Parathyroid adenoma (tissue), 2 donors: ENCODE measurements around the gene CASP14.

Experiments
- H2AFZ ChIP-seq: fragments of 300-600 bp; sonication (generic); one replicate; pipeline ENCODE4 v1.7.0; 2017; ENCODE audit warnings: antibody characterized with exemption, mild to moderate bottlenecking
- H3K27ac ChIP-seq: fragments of 300-600 bp; sonication (generic); one replicate; pipeline ENCODE4 v1.7.0; 2017
- H3K27me3 ChIP-seq: fragments of 300-600 bp; sonication (generic); one replicate; pipeline ENCODE4 v1.7.0; 2017; ENCODE audit warnings: low read length; ENCODE audit not compliant: control insufficient read depth, insufficient read depth
- H3K36me3 ChIP-seq: fragments of 300-600 bp; sonication (generic); one replicate; pipeline ENCODE4 v1.7.0; 2017; ENCODE audit warnings: low read length; ENCODE audit not compliant: control insufficient read depth, insufficient read depth
- H3K4me1 ChIP-seq: fragments of 300-600 bp; sonication (generic); one replicate; pipeline ENCODE4 v1.7.0; 2017; ENCODE audit warnings: control low read depth
- H3K4me2 ChIP-seq: fragments of 300-600 bp; sonication (generic); one replicate; pipeline ENCODE4 v1.7.0; 2017; ENCODE audit warnings: low read length
- H3K4me3 ChIP-seq: fragments of 300-600 bp; sonication (generic); one replicate; pipeline ENCODE4 v1.7.0; 2017; ENCODE audit warnings: low read depth, low read length
- H3K79me2 ChIP-seq: fragments of 300-600 bp; sonication (generic); one replicate; pipeline ENCODE4 v1.7.0; 2017; ENCODE audit warnings: control low read depth
- H3K9ac ChIP-seq: fragments of 300-600 bp; sonication (generic); one replicate; pipeline ENCODE4 v1.7.0; 2017; ENCODE audit warnings: mild to moderate bottlenecking
- H3K9me3 ChIP-seq: fragments of 300-600 bp; sonication (generic); one replicate; pipeline ENCODE4 v1.7.0; 2017; ENCODE audit warnings: low read length; ENCODE audit not compliant: control insufficient read depth
- TF ChIP-seq, protein P1 (sequence below): fragments of 300-600 bp; sonication (generic); IDR thresholded peaks from one replicate; pipeline ENCODE4 v1.7.0; 2017; ENCODE audit warnings: antibody characterized with exemption, mild to moderate bottlenecking
- donor health status: primary hyperparathyroidism.

The CASP14 gene

DNA sequence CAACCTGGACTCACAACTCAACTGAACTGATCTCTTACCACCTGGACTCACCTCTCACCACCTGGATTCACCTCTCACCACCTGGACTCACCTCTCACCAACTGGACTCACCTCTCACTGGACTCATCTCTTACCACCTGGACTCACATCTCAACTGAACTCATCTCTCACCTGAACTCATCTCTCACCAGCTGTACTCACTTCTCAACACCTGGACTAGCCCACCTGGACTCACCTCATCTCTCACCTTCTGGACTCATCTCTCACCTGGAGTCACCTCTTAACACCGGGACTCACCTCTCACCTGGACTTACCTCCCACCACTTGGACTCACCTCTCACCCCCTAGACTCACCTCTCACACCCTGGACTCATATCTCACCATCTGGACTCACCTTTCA lies 7.3 kb upstream of the CASP14 start:
- Histone ChIP-seq H3K4me3 (no peak overlapping the region), H3K9ac (no peak overlapping the region), H3K4me2 (no peak overlapping the region), H3K4me1 (peaks cover 26% of the 10 kb centered on the region), H3K79me2 (no peaks in the 10 kb centered on the region), H3K27me3 (no peaks in the 10 kb centered on the region), H2AFZ (no peak overlapping the region), H3K9me3 (no peaks in the 10 kb centered on the region), H3K36me3 (no peaks in the 10 kb centered on the region), H3K27ac (no peak overlapping the region)
- TF ChIP-seq, protein P1, sequence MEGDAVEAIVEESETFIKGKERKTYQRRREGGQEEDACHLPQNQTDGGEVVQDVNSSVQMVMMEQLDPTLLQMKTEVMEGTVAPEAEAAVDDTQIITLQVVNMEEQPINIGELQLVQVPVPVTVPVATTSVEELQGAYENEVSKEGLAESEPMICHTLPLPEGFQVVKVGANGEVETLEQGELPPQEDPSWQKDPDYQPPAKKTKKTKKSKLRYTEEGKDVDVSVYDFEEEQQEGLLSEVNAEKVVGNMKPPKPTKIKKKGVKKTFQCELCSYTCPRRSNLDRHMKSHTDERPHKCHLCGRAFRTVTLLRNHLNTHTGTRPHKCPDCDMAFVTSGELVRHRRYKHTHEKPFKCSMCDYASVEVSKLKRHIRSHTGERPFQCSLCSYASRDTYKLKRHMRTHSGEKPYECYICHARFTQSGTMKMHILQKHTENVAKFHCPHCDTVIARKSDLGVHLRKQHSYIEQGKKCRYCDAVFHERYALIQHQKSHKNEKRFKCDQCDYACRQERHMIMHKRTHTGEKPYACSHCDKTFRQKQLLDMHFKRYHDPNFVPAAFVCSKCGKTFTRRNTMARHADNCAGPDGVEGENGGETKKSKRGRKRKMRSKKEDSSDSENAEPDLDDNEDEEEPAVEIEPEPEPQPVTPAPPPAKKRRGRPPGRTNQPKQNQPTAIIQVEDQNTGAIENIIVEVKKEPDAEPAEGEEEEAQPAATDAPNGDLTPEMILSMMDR: no peak

DNA sequence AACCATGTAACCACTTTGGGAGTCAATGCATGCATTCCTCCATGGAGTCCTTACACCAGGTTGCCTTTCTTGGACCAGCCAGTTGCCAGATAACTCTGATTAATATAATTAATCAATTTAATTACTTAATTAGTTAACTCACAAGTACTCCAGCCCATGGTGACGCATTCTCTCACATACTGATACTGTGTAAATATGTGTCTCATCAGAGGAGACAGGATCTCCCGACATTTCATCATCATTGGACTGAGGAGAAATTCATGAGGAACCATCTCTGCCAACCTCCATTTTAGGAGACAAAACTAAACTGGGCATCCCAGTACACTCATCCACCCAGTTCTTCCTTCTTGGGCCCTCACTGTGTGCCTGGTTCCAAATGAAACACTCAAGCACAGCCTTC lies 6.5 kb upstream of the CASP14 start:
- no peaks in the 10 kb centered on the region for H3K79me2 ChIP-seq
- no peaks in the 10 kb centered on the region for H3K36me3 ChIP-seq
- no peak overlapping the region for H2AFZ ChIP-seq
- no peak overlapping the region for H3K4me2 ChIP-seq
- H3K9me3 ChIP-seq: no peaks in the 10 kb centered on the region
- H3K27me3 ChIP-seq: no peaks in the 10 kb centered on the region
- TF ChIP-seq, protein P1: no peak
- no peak overlapping the region for H3K4me3 ChIP-seq
- no peak overlapping the region for H3K9ac ChIP-seq
- H3K4me1 ChIP-seq: peaks cover 26% of the 10 kb centered on the region
- H3K27ac ChIP-seq: no peak overlapping the region

DNA sequence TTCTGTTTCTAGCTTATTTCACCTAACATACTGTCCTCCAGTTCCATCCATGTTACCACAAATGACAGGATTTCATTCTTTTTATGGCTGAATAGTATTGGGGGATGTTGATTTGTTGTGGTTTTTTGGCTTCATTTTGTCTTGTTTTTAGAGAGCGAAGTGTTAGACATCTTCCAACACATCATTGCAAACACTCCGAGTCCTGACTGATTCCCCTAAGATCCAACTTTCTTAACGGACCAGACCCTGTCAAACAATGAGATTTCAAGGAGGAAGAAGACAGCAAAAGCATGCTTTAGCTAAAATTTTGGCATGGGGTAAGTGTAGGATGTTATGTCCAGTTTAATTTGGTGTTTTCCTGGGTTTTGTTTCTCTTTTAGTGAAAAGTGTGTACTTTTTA lies 3.8 kb upstream of the CASP14 start:
- peak overlapping the region; percentile 33 for H3K27ac ChIP-seq
- no peaks in the 10 kb centered on the region for H3K27me3 ChIP-seq
- peak overlapping the region; percentile 41 for H2AFZ ChIP-seq
- H3K9me3 ChIP-seq: no peaks in the 10 kb centered on the region
- H3K9ac ChIP-seq: no peak overlapping the region
- H3K79me2 ChIP-seq: no peaks in the 10 kb centered on the region
- TF ChIP-seq, protein P1: no peak
- no peak overlapping the region for H3K4me3 ChIP-seq
- H3K4me2 ChIP-seq: no peak overlapping the region
- no peaks in the 10 kb centered on the region for H3K36me3 ChIP-seq
- H3K4me1 ChIP-seq: peaks cover 32% of the 10 kb centered on the region

DNA sequence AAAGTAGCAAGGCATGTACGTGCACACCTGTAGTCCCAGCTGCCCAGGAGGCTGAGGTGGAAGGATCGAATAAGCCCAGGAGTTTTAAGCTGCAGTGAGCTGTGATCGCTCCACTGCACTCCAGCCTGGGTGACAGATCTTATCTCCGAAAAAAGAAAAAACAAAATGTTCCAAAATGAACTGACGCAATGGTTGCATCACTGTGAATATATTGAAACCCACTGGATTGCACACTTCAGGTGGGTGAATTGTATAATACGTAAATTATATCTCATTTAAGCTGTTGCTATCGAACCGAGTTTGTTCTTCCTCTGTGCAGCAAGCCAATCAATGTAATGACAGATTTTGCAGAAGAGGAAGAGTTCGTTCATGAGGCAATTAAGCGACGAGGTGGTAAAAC lies 1.6 kb upstream of the CASP14 start:
- Histone ChIP-seq H3K4me1 (peaks cover 36% of the 10 kb centered on the region), H3K9ac (no peak overlapping the region), H2AFZ (peak overlapping the region; percentile 67), H3K4me2 (no peak overlapping the region), H3K4me3 (no peak overlapping the region), H3K27me3 (no peaks in the 10 kb centered on the region), H3K36me3 (no peaks in the 10 kb centered on the region), H3K9me3 (no peaks in the 10 kb centered on the region), H3K27ac (peak overlapping the region; percentile 96), H3K79me2 (no peaks in the 10 kb centered on the region)
- TF ChIP-seq, protein P1: no peak

DNA sequence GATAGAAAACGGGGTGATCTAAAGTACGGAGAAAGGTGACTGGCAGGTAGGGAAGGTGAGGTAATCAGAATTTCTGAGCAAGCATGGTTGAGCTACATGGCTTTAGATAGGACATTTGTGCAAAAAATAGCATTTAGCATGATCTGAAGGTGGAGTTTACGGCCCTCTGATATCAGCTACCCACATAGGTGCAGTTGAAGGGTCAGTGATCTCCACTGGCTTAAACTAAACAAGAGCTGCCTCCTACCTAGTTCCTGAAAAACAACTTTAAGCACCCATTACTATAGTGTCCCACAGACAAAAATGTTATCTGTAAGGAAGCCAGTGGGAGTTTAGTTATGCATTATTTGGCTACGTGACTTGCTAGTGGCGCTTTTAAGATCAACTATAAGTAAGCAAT lies 1.2 kb upstream of the CASP14 start:
- Histone ChIP-seq H2AFZ (peak overlapping the region; percentile 67), H3K36me3 (no peaks in the 10 kb centered on the region)

More for the DNA sequence above, 1.2 kb upstream of the CASP14 start:
- no peaks in the 10 kb centered on the region for H3K79me2 ChIP-seq
- H3K27ac ChIP-seq: peak overlapping the region; percentile 96
- H3K4me1 ChIP-seq: peaks cover 36% of the 10 kb centered on the region
- H3K27me3 ChIP-seq: no peaks in the 10 kb centered on the region
- H3K9ac ChIP-seq: no peak overlapping the region
- no peaks in the 10 kb centered on the region for H3K9me3 ChIP-seq
- TF ChIP-seq, protein P1: no peak
- H3K4me3 ChIP-seq: no peak overlapping the region
- peak overlapping the region; percentile 39 for H3K4me2 ChIP-seq
